T-helper 2 cell treated with Interferon-gamma antibody and Interleukin-4, amounts not matched to agents 5 μg/mL and 100 μg/mL, for 36 hours (primary cell): Measurements from ENCODE around the gene MTA2.
"Not testable (repeated sequence)": the region's sequence is repeated elsewhere in the genome, so short reads cannot be mapped to it uniquely, and the experiment has no call there.

Experiments
- DNase-seq: peaks from one replicate; pipeline ENCODE4 v3.0.0; 2021; ENCODE audit warnings: low spot score
- H3K27ac Mint-ChIP-seq: one replicate; pipeline ENCODE4 v1.8.0; 2021; ENCODE audit warnings: mild to moderate bottlenecking, mixed read lengths
- H3K27me3 Mint-ChIP-seq: one replicate; pipeline ENCODE4 v1.8.0; 2021; ENCODE audit warnings: low read depth, mixed read lengths
- H3K36me3 Mint-ChIP-seq: one replicate; pipeline ENCODE4 v1.8.0; 2021; ENCODE audit warnings: low read depth, mixed read lengths
- H3K4me1 Mint-ChIP-seq: one replicate; pipeline ENCODE4 v1.8.0; 2021; ENCODE audit warnings: low read depth, mixed read lengths
- H3K4me3 Mint-ChIP-seq: one replicate; pipeline ENCODE4 v1.8.0; 2022; ENCODE audit warnings: mild to moderate bottlenecking, moderate library complexity, mixed read lengths
- H3K9me3 Mint-ChIP-seq: one replicate; pipeline ENCODE4 v1.8.0; 2021; ENCODE audit warnings: mixed read lengths

MTA2 gene

DNA sequence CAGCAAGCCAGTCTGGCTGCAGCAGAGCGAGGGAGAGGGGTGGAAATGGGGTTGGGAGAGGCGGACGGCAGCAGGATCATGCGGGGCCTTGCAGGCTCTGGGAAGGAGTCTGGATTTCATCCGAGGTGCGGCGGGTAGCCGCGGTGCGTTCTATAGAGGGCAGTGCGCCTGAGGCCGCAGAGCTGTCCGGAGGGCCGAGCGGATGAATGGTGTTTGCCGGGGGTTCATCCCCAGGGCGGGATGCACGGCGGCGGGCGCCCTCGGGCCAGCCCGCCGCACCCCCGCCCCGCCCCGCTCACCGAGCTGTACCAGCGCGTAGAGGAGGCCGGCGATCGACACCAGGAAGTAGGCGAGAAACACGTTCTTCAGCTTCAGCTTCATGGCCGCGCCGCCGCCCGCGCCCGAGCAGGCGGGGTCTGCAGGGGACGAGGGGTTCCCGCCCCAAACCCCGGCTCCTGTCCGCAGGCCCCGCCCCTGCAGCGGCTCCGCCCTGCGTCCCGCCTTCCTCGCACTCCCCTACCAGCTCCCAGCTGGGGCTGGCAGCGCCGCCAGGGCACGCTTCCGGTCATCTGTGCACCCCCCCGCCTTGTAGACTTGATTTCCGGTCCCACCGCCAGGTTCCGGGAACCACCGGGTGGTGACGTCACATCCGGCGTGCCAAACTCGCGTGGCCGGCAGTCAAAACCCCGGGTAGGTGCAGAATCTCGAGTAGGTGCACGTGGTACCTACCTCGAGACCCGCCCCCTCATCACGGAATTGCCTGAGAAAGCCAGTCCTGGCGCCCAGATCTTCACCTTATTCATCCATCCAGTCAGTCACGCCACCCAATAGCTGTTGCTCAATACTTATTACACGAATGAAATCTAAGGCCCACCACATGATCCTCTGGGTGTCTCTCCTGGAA is 20.2 kb upstream of the MTA2 start, which contains the start of gene B3GAT3:
B3GAT3 (minus strand) TSS at position 420 of the 904 bp plus-strand sequence; CDS start at position 381, 39 bp downstream.
- H3K36me3 Mint-ChIP-seq = peaks cover 43% of the 10 kb centered on the region
- no peaks in the 10 kb centered on the region for H3K27me3 Mint-ChIP-seq
- peaks cover 19% of the 10 kb centered on the region for H3K4me1 Mint-ChIP-seq
- no peaks in the 10 kb centered on the region for H3K9me3 Mint-ChIP-seq
- DNase-seq = peak; percentile 97
- H3K4me3 Mint-ChIP-seq = peak within 1 kb of the TSS; percentile 85
- H3K27ac Mint-ChIP-seq = peak within 1 kb of the TSS; percentile 97

DNA sequence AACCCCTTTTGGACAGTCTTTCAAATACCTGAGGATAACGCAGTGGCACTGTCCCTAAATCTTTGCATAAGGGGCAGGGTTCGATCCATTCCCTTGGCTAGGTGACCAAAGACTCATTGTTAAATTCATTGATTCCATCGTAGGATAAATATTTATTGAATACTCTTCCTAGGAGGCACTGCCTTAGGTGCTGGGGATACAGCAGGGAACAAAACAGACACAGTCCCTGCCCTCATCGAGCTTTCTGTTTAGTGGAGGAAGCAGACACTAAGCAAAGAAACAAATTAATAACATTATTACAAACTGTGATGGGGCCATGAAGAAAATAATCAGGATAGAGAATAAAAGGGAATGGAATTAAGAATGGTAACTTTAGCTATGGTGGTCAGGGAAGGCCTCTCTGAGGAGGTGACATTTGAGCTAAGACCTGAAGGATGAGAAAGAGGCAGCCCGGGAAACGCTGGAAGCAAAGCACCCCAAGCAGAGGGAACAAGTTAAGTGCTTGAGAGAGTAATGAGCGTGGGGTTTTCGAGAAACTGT is 19.4 kb upstream of the MTA2 start:
- Mint-ChIP-seq H3K9me3 (no peaks in the 10 kb centered on the region), H3K27me3 (no peaks in the 10 kb centered on the region), H3K36me3 (peaks cover 40% of the 10 kb centered on the region), H3K4me1 (peaks cover 19% of the 10 kb centered on the region), H3K27ac (peak overlapping the region; percentile 89), H3K4me3 (peak overlapping the region; percentile 85)
- no peak for DNase-seq

DNA sequence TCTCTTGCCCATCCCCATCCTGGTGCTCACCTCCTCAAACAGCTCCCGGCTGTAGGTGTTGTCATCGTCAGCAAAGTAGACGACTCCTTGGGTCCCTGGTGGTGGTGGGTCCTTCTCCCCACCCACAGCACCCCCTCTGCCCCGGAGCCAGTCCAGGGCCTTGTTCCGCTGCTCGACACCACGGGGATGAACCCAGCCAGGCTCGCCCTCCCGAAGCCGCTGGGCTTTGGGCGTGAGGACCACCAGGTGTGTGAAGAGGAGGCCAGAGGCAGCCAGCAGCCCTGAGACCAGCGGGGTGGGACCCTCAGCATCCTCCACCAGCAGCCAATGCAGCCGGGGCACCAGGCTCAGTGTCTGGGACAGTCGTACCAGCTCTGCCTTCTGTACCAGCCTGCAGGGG is 15.3 kb upstream of the MTA2 start:
- not testable (repeated sequence) for H3K27me3 Mint-ChIP-seq, H3K27ac Mint-ChIP-seq, DNase-seq, H3K4me3 Mint-ChIP-seq, H3K9me3 Mint-ChIP-seq
- Mint-ChIP-seq H3K36me3 (peaks cover 29% of the 10 kb centered on the region), H3K4me1 (peaks cover 23% of the 10 kb centered on the region)

DNA sequence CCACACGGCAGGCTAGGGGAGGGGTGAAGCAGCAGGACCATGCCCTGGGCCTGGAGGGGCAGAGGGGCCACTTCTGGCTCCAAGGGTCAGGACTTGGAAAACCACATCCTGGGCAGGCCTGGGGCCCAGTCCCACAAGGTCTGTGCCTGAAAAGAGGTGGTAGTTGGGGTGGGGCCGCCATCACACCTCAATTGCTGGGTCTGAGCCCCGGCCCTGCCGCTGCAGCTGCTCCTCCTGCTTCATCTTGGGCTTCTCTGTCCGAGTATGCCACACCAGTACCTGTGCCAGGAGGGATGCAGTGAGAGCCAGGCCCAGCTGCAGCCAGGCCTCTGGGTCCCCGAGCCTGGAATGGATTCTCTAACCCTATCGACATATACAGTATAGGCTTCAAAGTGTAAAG is 13.9 kb upstream of the MTA2 start:
- H3K27ac Mint-ChIP-seq = no peak overlapping the region
- H3K4me3 Mint-ChIP-seq = no peak overlapping the region
- no peaks in the 10 kb centered on the region for H3K27me3 Mint-ChIP-seq
- H3K4me1 Mint-ChIP-seq = peaks cover 25% of the 10 kb centered on the region
- no peak for DNase-seq
- H3K9me3 Mint-ChIP-seq = no peaks in the 10 kb centered on the region
- peaks cover 22% of the 10 kb centered on the region for H3K36me3 Mint-ChIP-seq

DNA sequence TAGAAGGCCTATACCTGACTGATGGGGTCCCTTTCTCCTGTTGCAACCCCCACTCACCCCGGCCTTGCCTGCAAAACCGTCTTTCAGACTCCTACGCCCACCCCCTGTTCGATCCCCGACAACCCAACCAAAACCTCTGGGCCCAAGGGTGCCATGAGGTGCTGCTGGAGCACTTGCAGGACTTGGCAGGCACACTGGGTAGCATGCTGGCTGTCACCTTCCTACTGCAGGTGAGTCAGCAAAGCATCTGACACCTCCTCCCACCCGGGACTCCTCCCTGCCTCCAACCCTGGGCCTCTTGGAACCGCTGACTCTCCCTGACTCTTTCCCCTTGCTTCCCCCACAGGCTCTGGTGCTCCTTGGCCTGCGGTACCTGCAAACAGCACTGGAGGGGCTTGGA is 12.6 kb upstream of the MTA2 start:
- no peak for DNase-seq
- peaks cover 30% of the 10 kb centered on the region for H3K36me3 Mint-ChIP-seq
- no peaks in the 10 kb centered on the region for H3K9me3 Mint-ChIP-seq
- H3K4me1 Mint-ChIP-seq = peaks cover 26% of the 10 kb centered on the region
- H3K4me3 Mint-ChIP-seq = no peak overlapping the region
- peak overlapping the region; percentile 76 for H3K27ac Mint-ChIP-seq
- H3K27me3 Mint-ChIP-seq = no peaks in the 10 kb centered on the region

DNA sequence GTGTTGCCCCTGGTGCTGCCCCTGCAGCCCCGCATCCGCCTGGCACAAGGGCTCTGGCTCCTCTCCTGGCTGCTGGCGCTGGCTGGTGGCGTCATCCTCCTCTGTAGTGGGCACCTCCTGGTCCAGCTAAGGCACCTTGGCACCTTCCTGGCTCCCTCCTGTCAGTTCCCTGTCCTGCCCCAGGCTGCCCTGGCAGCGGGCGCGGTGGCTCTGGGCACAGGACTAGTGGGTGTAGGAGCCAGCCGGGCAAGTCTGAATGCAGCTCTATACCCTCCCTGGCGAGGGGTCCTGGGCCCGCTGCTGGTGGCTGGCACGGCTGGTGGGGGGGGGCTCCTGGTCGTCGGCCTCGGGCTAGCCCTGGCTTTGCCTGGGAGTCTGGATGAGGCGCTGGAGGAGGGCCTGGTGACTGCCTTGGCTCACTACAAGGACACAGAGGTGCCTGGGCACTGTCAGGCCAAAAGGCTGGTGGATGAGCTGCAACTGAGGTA is 11.7 kb upstream of the MTA2 start:
- DNase-seq = no peak
- Mint-ChIP-seq H3K27ac (peak overlapping the region; percentile 82), H3K4me3 (no peak overlapping the region), H3K27me3 (no peaks in the 10 kb centered on the region), H3K9me3 (no peaks in the 10 kb centered on the region), H3K36me3 (peaks cover 32% of the 10 kb centered on the region), H3K4me1 (peaks cover 27% of the 10 kb centered on the region)

DNA sequence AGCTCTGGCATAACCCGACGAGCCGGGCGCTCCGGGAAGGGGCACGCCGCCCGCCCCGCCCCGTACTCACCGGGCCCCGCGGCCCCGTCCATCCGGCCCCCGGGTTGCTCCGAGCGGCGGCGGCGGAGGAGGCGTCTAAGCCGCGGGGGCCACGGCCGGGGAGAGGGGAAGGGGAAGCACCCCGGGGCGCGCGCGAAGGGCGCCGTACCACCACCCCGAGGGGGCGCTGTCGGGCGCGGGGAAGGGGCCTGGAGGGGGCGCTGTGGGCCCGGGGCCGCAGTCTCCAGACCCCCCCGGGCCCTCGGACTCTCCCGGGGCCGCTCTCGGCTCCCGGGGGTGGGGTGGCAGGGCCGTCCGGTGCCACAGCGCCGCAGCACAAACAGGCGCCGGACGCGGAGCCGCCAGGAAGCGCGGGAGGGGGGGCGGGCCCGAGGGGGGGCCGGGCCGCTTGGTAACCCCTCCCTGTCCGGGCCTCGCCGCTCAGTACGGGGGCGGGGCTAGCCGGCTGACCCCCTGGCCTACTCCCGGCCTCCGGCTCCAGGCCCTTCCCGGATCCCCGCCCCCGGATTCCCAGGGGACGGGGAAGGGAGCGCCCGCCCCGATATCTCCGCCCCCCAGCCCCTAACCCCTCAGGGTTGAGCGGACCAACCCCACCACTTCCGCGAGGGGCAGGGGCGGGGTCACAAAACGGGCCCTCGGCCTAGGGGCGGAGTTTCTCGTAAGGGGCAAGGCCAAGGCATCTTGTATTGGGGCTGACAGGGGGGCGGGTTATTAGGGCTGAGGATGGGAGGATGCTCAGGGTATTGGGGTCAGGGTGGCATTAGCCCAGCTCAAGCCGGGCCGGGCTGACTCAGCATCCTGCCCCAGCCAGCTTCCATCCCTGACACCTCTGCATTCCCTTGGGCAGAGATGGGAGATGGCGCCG is 11.0 kb upstream of the MTA2 start, which contains the start of the genes EML3 and ROM1:
EML3 (minus strand) TSS at position 410 of the 925 bp plus-strand sequence; CDS start at position 92, 318 bp downstream.
ROM1 (plus strand) TSS at position 892 of the 925 bp plus-strand sequence; CDS start at position 917, 25 bp downstream.
- Mint-ChIP-seq H3K9me3 (no peaks in the 10 kb centered on the region), H3K4me1 (peaks cover 31% of the 10 kb centered on the region), H3K4me3 (peak within 1 kb of the TSS; percentile 88), H3K27me3 (no peaks in the 10 kb centered on the region), H3K27ac (peak within 1 kb of the TSS; percentile 88), H3K36me3 (peaks cover 35% of the 10 kb centered on the region)
- peak; percentile 86 for DNase-seq

DNA sequence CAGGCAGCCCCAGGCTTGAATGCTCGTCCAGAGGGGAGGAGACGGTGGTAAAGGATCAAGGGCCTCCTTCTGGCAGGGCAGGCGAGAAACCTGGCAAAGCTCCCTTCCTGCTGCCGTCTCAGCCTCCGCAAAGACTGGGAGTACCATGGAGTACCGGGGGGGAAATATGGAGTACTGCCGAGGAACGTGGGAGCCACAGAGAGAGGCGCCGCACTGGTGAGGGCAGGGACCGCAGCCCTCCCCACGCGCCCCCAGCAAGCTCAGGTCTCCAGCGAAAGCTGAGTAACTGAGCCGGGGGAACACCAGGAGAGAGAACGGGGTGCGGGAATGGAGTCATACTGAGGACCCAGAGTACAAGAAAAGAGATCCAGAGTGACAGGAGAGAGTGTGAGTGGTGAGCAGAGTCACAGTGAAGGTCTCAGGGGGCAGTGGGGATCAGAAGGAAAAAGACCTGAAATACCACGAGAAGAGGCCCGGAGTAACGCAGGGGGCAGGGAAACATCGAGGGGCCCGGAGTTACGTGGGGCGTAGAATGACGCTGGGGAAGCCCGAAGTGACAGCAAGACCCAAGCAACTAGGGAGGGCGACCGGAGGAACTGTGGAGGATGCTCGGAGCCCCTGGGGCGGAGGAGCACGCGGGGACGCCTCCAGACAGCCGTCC is 10.2 kb upstream of the MTA2 start:
- DNase-seq = peak; percentile 44
- H3K4me3 Mint-ChIP-seq = peak overlapping the region; percentile 88
- no peaks in the 10 kb centered on the region for H3K27me3 Mint-ChIP-seq
- H3K36me3 Mint-ChIP-seq = peaks cover 34% of the 10 kb centered on the region
- peaks cover 31% of the 10 kb centered on the region for H3K4me1 Mint-ChIP-seq
- H3K27ac Mint-ChIP-seq = peak overlapping the region; percentile 88
- no peaks in the 10 kb centered on the region for H3K9me3 Mint-ChIP-seq

DNA sequence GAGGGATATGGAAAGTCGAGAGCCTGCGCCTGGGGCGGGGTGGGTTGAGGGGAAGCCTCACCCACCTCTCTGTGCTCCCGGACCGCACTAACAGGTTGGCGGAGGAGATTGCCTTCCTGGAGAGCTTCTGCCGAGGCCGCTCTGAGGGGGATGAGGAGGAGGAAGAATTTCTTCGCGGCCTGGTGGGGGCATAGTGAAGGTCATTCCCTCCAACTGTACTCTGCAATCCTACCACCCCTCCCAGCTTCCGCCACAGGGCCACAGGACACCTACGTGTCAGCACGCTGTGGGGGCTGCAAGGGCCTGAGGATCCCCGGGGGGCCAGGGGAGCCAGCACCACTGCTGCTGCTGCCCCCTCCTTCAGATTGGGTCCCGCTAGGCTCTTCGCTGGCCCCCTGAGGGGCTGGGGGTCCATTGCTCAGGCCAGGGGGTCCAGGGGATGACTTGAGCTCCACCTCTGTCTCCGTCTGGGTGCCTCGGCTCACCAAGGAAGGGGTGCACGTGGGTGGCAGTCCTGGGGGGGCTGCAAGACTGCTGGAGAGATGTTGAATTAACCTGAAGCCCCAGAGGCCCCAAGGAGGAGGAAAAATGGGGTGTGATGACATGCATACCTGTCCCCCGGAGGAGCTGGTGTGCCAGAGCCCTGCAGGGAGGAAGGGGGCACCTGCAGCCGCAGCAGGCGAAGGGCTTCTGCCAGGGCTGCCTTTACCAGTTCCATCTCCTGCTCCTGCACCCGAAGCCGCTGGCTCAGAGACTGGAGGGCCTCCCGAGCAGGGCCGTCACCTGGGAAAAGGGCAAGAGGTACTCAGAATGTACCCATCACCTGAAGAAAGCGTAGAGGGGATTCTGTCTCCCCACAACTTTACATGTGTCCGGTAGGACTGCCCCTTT is 9.4 kb upstream of the MTA2 start:
- Mint-ChIP-seq H3K4me3 (peak overlapping the region; percentile 88), H3K27me3 (no peaks in the 10 kb centered on the region), H3K4me1 (peaks cover 31% of the 10 kb centered on the region), H3K36me3 (peaks cover 33% of the 10 kb centered on the region), H3K27ac (peak overlapping the region; percentile 88), H3K9me3 (no peaks in the 10 kb centered on the region)
- no peak for DNase-seq

DNA sequence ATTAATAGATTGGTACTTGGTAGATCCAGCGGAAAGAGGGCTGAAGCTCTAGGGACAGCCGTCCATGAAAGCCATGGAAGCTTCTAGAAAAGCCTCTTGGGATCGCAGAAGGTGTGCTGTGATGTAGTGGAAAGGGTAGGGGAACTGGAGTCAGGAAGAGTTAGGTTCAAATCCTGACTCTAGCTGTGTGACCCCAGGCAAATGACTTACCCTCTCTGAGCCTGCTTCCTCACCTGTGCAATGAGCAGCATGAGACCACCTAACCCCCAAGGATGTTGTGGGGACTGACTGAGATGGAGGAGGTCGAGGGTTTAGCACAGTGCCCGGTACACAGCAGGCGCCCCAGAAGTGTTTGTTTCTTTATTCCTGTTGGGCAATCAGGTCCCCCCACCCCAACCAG is 8.7 kb upstream of the MTA2 start:
- Mint-ChIP-seq H3K4me3 (peak overlapping the region; percentile 79), H3K36me3 (peaks cover 34% of the 10 kb centered on the region), H3K27me3 (no peaks in the 10 kb centered on the region), H3K4me1 (peaks cover 31% of the 10 kb centered on the region), H3K27ac (peak overlapping the region; percentile 88), H3K9me3 (no peaks in the 10 kb centered on the region)
- no peak for DNase-seq

DNA sequence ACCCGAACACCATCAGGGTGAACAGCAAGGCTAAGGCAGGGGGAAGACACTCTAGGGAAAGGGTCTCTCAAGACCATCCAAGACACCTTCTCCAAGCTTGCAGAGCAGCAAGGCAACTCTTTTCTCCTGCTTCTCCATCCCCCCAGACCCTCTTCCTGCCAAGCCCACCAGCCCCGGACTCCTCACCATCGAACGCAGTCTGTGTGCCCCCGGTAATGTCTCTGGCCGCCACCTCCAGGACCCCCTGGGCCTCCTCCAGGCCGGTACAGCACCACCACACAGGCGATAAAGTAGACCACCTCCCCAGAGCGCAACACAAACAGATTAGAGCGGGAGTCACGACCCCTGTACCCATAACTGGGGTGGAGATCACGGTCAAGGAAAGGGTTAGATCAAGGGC is 7.1 kb upstream of the MTA2 start:
- H3K36me3 Mint-ChIP-seq = peaks cover 42% of the 10 kb centered on the region
- H3K9me3 Mint-ChIP-seq = no peaks in the 10 kb centered on the region
- H3K4me3 Mint-ChIP-seq = peak overlapping the region; percentile 21
- H3K4me1 Mint-ChIP-seq = peaks cover 23% of the 10 kb centered on the region
- peak overlapping the region; percentile 62 for H3K27ac Mint-ChIP-seq
- no peak for DNase-seq
- no peaks in the 10 kb centered on the region for H3K27me3 Mint-ChIP-seq

DNA sequence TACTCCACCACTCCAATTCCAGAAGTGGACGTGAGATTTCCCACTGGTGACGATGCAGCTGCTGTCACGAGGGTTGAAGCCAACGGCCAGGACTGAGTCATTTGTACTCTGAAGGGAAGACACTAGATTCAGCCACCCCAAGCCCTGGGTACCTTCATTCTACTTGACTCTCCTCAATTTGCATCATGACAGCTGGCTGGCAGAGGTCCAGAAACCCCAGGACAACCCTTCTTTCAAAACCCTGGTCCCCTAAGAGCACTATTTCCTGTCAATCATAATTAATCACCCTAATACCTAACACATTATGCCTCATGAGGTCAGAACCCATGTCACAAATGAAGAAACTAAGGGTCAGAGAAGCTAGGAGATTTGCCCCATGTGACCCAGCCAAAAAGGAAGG is 6.0 kb upstream of the MTA2 start:
- no peak overlapping the region for H3K4me3 Mint-ChIP-seq
- H3K9me3 Mint-ChIP-seq = no peaks in the 10 kb centered on the region
- peak overlapping the region; percentile 27 for H3K27ac Mint-ChIP-seq
- peaks cover 51% of the 10 kb centered on the region for H3K36me3 Mint-ChIP-seq
- no peak for DNase-seq
- H3K27me3 Mint-ChIP-seq = no peaks in the 10 kb centered on the region
- H3K4me1 Mint-ChIP-seq = peaks cover 27% of the 10 kb centered on the region
